ENCODE results near the gene TLR2. TPM values are rescaled to one million over a fixed set of nuclear protein-coding genes. Genes with fewer than 3 reads are reported as not detected.

TLR2 gene
- total RNA-seq, 1 experiment from 2014 or later = 1.7 TPM

DNA sequence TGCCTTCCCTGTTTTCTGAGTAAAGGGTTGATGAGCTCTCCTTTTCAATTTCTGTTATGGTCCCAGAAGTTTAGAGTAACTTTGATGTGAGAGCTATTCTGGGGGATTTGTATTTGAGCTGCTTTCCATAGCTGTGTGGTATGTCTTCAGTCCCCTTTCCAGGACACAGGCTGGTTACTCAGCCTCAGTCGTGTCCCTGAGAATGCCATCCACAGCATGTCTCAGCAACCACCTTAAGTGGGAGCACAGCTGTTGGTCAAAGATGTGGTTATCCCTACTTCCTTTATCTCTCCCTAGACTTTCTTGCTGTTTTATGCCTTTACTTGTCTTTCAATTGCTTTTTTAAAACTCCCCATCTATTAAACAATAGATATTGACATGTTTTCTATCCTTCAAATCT lies 38.0 kb downstream of the TLR2 start:
- TF ChIP-seq, protein P1, sequence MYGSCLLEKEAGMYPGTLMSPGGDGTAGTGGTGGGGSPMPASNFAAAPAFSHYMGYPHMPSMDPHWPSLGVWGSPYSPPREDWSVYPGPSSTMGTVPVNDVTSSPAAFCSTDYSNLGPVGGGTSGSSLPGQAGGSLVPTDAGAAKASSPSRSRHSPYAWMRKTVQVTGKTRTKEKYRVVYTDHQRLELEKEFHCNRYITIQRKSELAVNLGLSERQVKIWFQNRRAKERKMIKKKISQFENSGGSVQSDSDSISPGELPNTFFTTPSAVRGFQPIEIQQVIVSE (CRISPR knock-in tag; IDR thresholded peaks at IDR 0.05; ENCODE audit: borderline replicate concordance) = no peak
- no peak for TF ChIP-seq ZNF232 (CRISPR knock-in tag; IDR thresholded peaks at IDR 0.05)
- no peak for TF ChIP-seq EMX1 (CRISPR knock-in tag; IDR thresholded peaks at IDR 0.05)
- TF ChIP-seq, protein P2, sequence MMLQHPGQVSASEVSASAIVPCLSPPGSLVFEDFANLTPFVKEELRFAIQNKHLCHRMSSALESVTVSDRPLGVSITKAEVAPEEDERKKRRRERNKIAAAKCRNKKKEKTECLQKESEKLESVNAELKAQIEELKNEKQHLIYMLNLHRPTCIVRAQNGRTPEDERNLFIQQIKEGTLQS (CRISPR knock-in tag; conservative IDR thresholded peaks at IDR 0.05) = no peak
- TF ChIP-seq SP1 (CRISPR knock-in tag; conservative IDR thresholded peaks at IDR 0.05) = no peak
- TF ChIP-seq MYBL2 (CRISPR knock-in tag; IDR thresholded peaks at IDR 0.05) = no peak
- TF ChIP-seq, protein P3, sequence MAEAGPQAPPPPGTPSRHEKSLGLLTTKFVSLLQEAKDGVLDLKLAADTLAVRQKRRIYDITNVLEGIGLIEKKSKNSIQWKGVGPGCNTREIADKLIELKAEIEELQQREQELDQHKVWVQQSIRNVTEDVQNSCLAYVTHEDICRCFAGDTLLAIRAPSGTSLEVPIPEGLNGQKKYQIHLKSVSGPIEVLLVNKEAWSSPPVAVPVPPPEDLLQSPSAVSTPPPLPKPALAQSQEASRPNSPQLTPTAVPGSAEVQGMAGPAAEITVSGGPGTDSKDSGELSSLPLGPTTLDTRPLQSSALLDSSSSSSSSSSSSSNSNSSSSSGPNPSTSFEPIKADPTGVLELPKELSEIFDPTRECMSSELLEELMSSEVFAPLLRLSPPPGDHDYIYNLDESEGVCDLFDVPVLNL (CRISPR knock-in tag; IDR thresholded peaks at IDR 0.05; ENCODE audit: borderline replicate concordance, low read depth) = no peak
- TF ChIP-seq NR3C1 (CRISPR knock-in tag; conservative IDR thresholded peaks at IDR 0.05; ENCODE audit: low read depth) = no peak
- no peak for TF ChIP-seq ZNF396 (CRISPR knock-in tag; IDR thresholded peaks at IDR 0.05; ENCODE audit: borderline replicate concordance)
- TF ChIP-seq HMGA2 (CRISPR knock-in tag; IDR thresholded peaks at IDR 0.05) = no peak
- TF ChIP-seq CREB1 (CRISPR knock-in tag; IDR thresholded peaks at IDR 0.05) = no peak
- TF ChIP-seq, protein P4, sequence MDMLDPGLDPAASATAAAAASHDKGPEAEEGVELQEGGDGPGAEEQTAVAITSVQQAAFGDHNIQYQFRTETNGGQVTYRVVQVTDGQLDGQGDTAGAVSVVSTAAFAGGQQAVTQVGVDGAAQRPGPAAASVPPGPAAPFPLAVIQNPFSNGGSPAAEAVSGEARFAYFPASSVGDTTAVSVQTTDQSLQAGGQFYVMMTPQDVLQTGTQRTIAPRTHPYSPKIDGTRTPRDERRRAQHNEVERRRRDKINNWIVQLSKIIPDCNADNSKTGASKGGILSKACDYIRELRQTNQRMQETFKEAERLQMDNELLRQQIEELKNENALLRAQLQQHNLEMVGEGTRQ (CRISPR knock-in tag; IDR thresholded peaks at IDR 0.05) = no peak
- no peak for TF ChIP-seq ZNF138 (CRISPR knock-in tag; conservative IDR thresholded peaks at IDR 0.05)
- TF ChIP-seq, protein P5, sequence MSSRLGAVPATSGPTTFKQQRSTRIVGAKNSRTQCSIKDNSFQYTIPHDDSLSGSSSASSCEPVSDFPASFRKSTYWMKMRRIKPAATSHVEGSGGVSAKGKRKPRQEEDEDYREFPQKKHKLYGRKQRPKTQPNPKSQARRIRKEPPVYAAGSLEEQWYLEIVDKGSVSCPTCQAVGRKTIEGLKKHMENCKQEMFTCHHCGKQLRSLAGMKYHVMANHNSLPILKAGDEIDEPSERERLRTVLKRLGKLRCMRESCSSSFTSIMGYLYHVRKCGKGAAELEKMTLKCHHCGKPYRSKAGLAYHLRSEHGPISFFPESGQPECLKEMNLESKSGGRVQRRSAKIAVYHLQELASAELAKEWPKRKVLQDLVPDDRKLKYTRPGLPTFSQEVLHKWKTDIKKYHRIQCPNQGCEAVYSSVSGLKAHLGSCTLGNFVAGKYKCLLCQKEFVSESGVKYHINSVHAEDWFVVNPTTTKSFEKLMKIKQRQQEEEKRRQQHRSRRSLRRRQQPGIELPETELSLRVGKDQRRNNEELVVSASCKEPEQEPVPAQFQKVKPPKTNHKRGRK (CRISPR knock-in tag; IDR thresholded peaks at IDR 0.05; ENCODE audit: borderline replicate concordance) = no peak
- no peak for TF ChIP-seq OVOL2 (CRISPR knock-in tag; IDR thresholded peaks at IDR 0.05; ENCODE audit: borderline replicate concordance)
- no peak for TF ChIP-seq ZNF121 (CRISPR knock-in tag; IDR thresholded peaks at IDR 0.05)
- TF ChIP-seq, protein P6, sequence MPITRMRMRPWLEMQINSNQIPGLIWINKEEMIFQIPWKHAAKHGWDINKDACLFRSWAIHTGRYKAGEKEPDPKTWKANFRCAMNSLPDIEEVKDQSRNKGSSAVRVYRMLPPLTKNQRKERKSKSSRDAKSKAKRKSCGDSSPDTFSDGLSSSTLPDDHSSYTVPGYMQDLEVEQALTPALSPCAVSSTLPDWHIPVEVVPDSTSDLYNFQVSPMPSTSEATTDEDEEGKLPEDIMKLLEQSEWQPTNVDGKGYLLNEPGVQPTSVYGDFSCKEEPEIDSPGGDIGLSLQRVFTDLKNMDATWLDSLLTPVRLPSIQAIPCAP (CRISPR knock-in tag; IDR thresholded peaks at IDR 0.05) = no peak
- TF ChIP-seq SMAD4 (CRISPR knock-in tag; IDR thresholded peaks at IDR 0.05) = no peak
- TF ChIP-seq, protein P7, sequence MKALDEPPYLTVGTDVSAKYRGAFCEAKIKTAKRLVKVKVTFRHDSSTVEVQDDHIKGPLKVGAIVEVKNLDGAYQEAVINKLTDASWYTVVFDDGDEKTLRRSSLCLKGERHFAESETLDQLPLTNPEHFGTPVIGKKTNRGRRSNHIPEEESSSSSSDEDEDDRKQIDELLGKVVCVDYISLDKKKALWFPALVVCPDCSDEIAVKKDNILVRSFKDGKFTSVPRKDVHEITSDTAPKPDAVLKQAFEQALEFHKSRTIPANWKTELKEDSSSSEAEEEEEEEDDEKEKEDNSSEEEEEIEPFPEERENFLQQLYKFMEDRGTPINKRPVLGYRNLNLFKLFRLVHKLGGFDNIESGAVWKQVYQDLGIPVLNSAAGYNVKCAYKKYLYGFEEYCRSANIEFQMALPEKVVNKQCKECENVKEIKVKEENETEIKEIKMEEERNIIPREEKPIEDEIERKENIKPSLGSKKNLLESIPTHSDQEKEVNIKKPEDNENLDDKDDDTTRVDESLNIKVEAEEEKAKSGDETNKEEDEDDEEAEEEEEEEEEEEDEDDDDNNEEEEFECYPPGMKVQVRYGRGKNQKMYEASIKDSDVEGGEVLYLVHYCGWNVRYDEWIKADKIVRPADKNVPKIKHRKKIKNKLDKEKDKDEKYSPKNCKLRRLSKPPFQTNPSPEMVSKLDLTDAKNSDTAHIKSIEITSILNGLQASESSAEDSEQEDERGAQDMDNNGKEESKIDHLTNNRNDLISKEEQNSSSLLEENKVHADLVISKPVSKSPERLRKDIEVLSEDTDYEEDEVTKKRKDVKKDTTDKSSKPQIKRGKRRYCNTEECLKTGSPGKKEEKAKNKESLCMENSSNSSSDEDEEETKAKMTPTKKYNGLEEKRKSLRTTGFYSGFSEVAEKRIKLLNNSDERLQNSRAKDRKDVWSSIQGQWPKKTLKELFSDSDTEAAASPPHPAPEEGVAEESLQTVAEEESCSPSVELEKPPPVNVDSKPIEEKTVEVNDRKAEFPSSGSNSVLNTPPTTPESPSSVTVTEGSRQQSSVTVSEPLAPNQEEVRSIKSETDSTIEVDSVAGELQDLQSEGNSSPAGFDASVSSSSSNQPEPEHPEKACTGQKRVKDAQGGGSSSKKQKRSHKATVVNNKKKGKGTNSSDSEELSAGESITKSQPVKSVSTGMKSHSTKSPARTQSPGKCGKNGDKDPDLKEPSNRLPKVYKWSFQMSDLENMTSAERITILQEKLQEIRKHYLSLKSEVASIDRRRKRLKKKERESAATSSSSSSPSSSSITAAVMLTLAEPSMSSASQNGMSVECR (CRISPR knock-in tag; IDR thresholded peaks at IDR 0.05; ENCODE audit: borderline replicate concordance) = no peak
- ChIA-PET CTCF (interaction anchor here (1.6 kb wide), 1 partner anchor 28 kb away, joined by 5 read pairs; no protein-coding TSS in a partner anchor), POLR2A (no interaction called here)
- no peaks in the 10 kb centered on the region for H3K27me3 Mint-ChIP-seq (ENCODE audit: low read depth)
- peaks cover 4% of the 10 kb centered on the region for H3K36me3 Mint-ChIP-seq
- peaks cover 4% of the 10 kb centered on the region; the same call in 1 of the 2 replicates for H3K9me3 Mint-ChIP-seq
- no peaks in the 10 kb centered on the region for H3K4me1 Mint-ChIP-seq
- H3K27ac Mint-ChIP-seq = no peak overlapping the region
- H3K4me3 Mint-ChIP-seq = no peak overlapping the region
- ATAC-seq (no peak), DNase-seq (ENCODE audit: low spot score) (no peak)

All from WTC11 (cell line).